K562 (cell line): ENCODE measurements around the gene TSC22D1. TPM values are rescaled to one million over a fixed set of nuclear protein-coding genes. Genes with fewer than 3 reads are reported as not detected.

ENCODE experiments used
- BMI1 ChIP-seq: fragments of 150-350 bp; IDR thresholded peaks from 2 replicates; pipeline ENCODE4 v1.6.1; 2014; ENCODE audit warnings: low read length
- CBX8 ChIP-seq: fragments of 200-600 bp; sonication (generic); IDR thresholded peaks from 2 replicates; pipeline ENCODE4 v1.6.1; 2012; ENCODE audit warnings: borderline replicate concordance, mixed run types, low read depth, mild to moderate bottlenecking, moderate library complexity, mixed read lengths, low read length, control low read depth, inconsistent platforms; ENCODE audit not compliant: poor library complexity, severe bottlenecking; ENCODE audit errors: extremely low read depth
- CCNT2 ChIP-seq: IDR thresholded peaks from 2 replicates; pipeline ENCODE4 v1.6.1; 2011; ENCODE audit warnings: borderline replicate concordance, low read depth, mild to moderate bottlenecking, moderate library complexity, mixed read lengths, low read length; ENCODE audit not compliant: insufficient read length; ENCODE audit errors: extremely low read depth
- ILK ChIP-seq: fragments of 450-650 bp; IDR thresholded peaks from 2 replicates; pipeline ENCODE4 v1.6.1; 2016; ENCODE audit warnings: missing genetic modification characterization, low read depth, mild to moderate bottlenecking, missing compliant biosample characterization, moderate library complexity, borderline replicate concordance
- LARP7 ChIP-seq: fragments of 450-650 bp; IDR thresholded peaks from 2 replicates; pipeline ENCODE4 v1.6.1; 2016
- RHOXF2B ChIP-seq: fragments of 250-450 bp; sonication (Bioruptor Pico); conservative IDR thresholded peaks from 2 replicates; pipeline ENCODE4 v1.5.1; 2021
- TAF9B ChIP-seq: fragments of 450-650 bp; IDR thresholded peaks from 2 replicates; pipeline ENCODE4 v1.6.1; 2018; ENCODE audit warnings: mild to moderate bottlenecking; ENCODE audit not compliant: partially characterized antibody
- TCF3 ChIP-seq: sonication (generic); formaldehyde crosslinking; IDR thresholded peaks from 2 replicates; pipeline ENCODE4 v1.4.0; 2020; ENCODE audit warnings: mild to moderate bottlenecking, missing genetic modification reagents
- XRCC4 ChIP-seq: IDR thresholded peaks from one replicate; pipeline ENCODE4 v1.6.1; 2011; ENCODE audit not compliant: insufficient read depth, insufficient read length; ENCODE audit errors: extremely low read depth
- ZBTB40 ChIP-seq, 2 experiments: fragments of 450-650 bp in 1 of 2; sonication (generic) in 1 of 2; formaldehyde crosslinking in 1 of 2; IDR thresholded peaks; 2 replicates each; pipeline versions ENCODE4 v1.7.1 to v1.9.0; 2016 to 2022; ENCODE audit warnings: inconsistent platforms in 1 of 2, mild to moderate bottlenecking in 1 of 2, missing genetic modification reagents in 1 of 2
- polyA plus RNA-seq, 8 experiments: library from polyadenylated mRNA; depleted of rRNA in 4 of 8; stranded (reverse) in 5 of 8; unstranded in 3 of 8; fragments of >200 nt; fragmentation: Nextera tagmentation in 2 of 8; fragmentation: Illumina TruSeq in 1 of 8; extraction: Ambion mirVana in 2 of 8; extraction: Trizol in 1 of 8; gene quantifications; 2 replicates each; pipeline versions ENCODE4 v1.2.1 to v1.2.3, GENCODE V29; 2011 to 2014; ENCODE audit warnings: inconsistent platforms in 1 of 8, missing spikeins in 1 of 8
- total RNA-seq, 7 experiments: library from RNA; depleted of rRNA in 6 of 7; stranded (reverse); fragments of >200 nt in 6 of 7; fragmentation: Illumina TruSeq in 2 of 7; extraction: Trizol in 2 of 7; gene quantifications; 2 replicates each; pipeline versions ENCODE4 v1.2.1 to v1.2.3, GENCODE V29; 2011 to 2021; ENCODE audit warnings: low replicate concordance in 1 of 7
- TF ChIP-seq, protein P1 (sequence below): fragments of 450-650 bp; IDR thresholded peaks from 2 replicates; pipeline ENCODE4 v1.7.0; 2016; ENCODE audit warnings: borderline replicate concordance

Gene TSC22D1
- total and polyA plus RNA-seq, 9 of the 15 experiments (the other 6 are each of a cell fraction or from before 2014, with no cell fraction given) = 2.6 to 19.8 (median 8.4) TPM

DNA sequence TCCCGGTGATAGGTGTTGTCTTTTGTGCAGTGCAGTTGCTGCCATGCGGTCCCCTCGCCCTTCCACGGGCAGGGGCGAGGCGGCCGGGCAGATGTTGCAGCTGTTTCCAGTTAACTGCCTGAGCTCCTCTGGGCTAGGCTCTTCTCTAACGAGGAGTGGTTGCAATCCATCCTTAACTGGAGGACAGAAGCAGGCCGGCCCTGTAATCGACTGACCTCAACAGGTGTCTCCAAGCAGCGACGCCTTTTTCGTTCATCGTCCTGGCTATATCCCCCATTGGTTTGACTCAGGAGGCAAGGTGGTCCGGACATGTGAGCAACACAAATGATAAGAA is 1.9 kb upstream of the TSC22D1 start (continued):
- TF ChIP-seq ZBTB40 (IDR thresholded peaks at IDR 0.05) (peak; percentile 25; the same call in 1 of the 2 replicates), ZBTB40 (CRISPR knock-in tag; IDR thresholded peaks at IDR 0.05) (no peak), ILK (tag) (no peak), CBX8 (no peak), BMI1 (no peak), LARP7 (no peak), TCF3 (CRISPR knock-in tag) (no peak), RHOXF2B (CRISPR knock-in tag) (no peak), XRCC4 (no peak), CCNT2 (no peak), TAF9B (peak; percentile 3)
- TF ChIP-seq, protein P1, sequence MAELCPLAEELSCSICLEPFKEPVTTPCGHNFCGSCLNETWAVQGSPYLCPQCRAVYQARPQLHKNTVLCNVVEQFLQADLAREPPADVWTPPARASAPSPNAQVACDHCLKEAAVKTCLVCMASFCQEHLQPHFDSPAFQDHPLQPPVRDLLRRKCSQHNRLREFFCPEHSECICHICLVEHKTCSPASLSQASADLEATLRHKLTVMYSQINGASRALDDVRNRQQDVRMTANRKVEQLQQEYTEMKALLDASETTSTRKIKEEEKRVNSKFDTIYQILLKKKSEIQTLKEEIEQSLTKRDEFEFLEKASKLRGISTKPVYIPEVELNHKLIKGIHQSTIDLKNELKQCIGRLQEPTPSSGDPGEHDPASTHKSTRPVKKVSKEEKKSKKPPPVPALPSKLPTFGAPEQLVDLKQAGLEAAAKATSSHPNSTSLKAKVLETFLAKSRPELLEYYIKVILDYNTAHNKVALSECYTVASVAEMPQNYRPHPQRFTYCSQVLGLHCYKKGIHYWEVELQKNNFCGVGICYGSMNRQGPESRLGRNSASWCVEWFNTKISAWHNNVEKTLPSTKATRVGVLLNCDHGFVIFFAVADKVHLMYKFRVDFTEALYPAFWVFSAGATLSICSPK = no peak
